GM20000 (cell line): ENCODE measurements around the gene NKX1-1.

Source experiments
- DNase-seq: peaks from one replicate; pipeline ENCODE4 v3.0.0; 2012; ENCODE audit warnings: low spot score
- CTCF ChIP-seq: IDR thresholded peaks from 2 replicates; pipeline ENCODE4 v1.5.1; 2012; ENCODE audit warnings: mild to moderate bottlenecking, control low read depth; ENCODE audit errors: extremely low read depth, missing control alignments

NKX1-1 gene

GRCh38 chr4:1379351-1379781 is 26.9 kb downstream of the NKX1-1 start:
- no peak for TF ChIP-seq CTCF
- no peak for DNase-seq

- TF ChIP-seq CTCF, result no peak
- no peak for DNase-seq
Measured at GRCh38 chr4:1378559-1379231, 27.5 kb downstream of the NKX1-1 start.

DNA sequence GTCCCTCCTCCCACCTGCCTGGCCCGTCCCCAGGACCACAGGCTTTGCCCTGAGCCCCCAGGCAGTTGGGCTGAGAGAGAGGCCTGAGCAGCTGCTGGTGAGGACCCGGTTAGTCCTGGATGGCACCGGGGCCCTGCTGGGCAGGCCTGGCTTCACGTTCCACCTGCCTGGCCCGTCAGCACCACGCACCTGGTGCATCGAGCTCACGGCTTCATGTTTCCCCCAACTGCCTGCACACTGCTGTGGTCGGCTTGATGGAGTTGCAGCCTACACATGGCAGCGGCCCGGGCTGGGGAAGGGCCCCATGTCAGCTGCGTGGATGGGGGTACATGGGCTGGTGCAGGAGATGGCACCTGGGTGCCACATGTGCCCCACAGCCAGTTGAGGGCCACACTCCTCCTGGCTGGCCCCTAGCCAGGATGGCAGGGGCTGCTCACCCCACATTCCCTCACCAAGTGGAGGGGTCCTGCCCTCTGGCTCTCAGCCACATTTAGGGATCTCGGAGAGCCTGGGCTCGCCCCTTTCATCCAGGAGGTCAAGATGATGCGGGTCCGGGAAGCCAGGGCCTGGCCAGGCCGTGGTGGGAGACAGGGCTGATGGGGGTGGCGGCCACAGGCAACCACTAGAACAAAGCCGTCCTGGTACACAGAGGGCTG is 28.5 kb downstream of the NKX1-1 start:
- no peak for DNase-seq
- no peak for TF ChIP-seq CTCF

DNA sequence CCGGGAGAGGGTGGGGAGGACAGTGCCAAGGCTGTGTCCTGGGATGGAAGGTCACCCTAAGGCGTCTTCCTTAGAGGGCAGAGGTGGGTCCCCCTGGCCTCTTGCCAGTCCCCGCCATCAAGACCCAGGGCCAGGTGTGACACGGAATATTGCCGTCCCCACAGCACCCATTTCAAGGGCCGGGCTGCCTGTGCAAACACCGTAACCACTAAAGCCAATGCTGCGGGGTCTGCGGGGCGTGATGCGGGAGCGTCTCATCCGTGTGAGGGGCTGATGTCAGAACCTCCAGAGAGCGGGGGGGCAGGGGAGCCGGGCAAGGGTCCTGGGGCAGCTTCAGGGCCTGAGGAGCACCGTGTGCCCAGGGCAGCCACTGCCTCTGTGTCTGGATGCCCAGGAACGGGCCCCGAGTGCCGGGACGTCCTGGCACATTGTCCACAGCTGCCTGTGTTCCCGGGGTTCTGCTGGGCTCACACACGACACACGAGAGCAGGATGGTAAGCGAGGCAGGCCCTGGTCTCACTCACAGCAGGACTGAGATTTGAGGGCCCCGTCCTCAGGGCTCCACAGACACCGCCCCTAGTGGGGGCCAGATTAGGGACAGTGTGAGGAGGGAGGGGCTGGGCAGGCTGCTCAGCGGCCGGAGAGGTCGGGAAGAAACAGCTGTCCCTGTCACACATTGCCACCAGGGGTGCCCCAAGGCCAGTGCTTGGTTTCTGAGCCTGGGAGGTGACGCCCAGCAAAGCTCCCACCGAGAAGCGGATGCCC is 29.2 kb downstream of the NKX1-1 start:
- TF ChIP-seq CTCF, result no peak
- no peak for DNase-seq

DNA sequence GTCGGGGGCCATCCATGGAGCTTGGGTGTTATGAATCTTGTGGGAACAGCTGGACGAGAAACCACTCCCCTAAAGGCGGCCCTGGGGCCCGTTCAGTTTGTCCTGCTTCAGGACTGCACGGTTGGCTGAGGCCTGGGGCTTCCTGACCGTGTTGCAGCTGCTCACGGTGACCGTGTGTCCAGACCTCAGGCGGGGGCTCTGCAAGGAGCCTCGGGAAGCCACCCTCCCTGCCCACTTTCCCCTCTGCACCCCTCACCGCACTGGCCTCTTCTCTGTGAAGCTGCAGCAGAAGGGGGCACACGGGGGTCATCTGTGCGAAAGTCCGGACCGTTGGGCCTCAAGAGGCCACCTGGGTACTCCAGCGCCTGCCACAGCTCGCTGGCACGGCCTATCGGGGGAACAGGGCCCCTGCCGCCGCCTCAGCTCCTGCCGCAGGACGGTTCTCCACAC is 29.8 kb downstream of the NKX1-1 start:
- TF ChIP-seq CTCF, result no peak
- no peak for DNase-seq

- DNase-seq, result no peak
- no peak for TF ChIP-seq CTCF
Measured at GRCh38 chr4:1375761-1376322, 30.4 kb downstream of the NKX1-1 start.
